Left lung (tissue), 10 donors: ENCODE measurements around the gene TIMM50. TPM values are rescaled to one million over a fixed set of nuclear protein-coding genes. Genes with fewer than 3 reads are reported as not detected.

Experiments
- ATAC-seq: fragments of 200-7000 bp; cut with Tn5 transposase; one replicate; pipeline ENCODE4 v1.9.1; 2020; ENCODE audit warnings: moderate library complexity
- DNase-seq, 4 donors: peaks; one replicate each; pipeline ENCODE4 v3.0.0-alpha.2; 2013 to 2020
- H3K27ac ChIP-seq, 2 donors: fragments of 200-600 bp; sonication (generic) in 1 of 2; one replicate each; pipeline versions ENCODE4 v1.5.0 to v1.8.0; 2020 to 2021
- H3K27me3 ChIP-seq, 2 donors: fragments of 200-600 bp; sonication (generic) in 1 of 2; one replicate each; pipeline versions ENCODE4 v1.5.0 to v1.8.0; 2020 to 2021
- H3K36me3 ChIP-seq, 2 donors: fragments of 200-600 bp; sonication (generic) in 1 of 2; one replicate each; pipeline versions ENCODE4 v1.5.0 to v1.8.0; 2020 to 2021
- H3K4me1 ChIP-seq, 2 donors: fragments of 200-600 bp; one replicate each; pipeline ENCODE4 v1.8.0; 2021
- H3K4me3 ChIP-seq, 2 donors: fragments of 200-600 bp; sonication (generic) in 1 of 2; one replicate each; pipeline versions ENCODE4 v1.5.0 to v1.8.0; 2020 to 2021; ENCODE audit warnings: mild to moderate bottlenecking in 1 of 2
- H3K9me3 ChIP-seq, 2 donors: fragments of 200-600 bp; sonication (generic) in 1 of 2; one replicate each; pipeline versions ENCODE4 v1.5.0 to v1.8.0; 2020 to 2021
- CTCF ChIP-seq, 2 donors: fragments of 200-600 bp; sonication (generic) in 1 of 2; IDR thresholded peaks; one replicate each; pipeline versions ENCODE4 v1.5.0 to v1.8.0; 2021; ENCODE audit warnings: antibody characterized with exemption in 2 of 2
- intact Hi-C, 2 donors: fragments of 100-400 bp; cut with DNase I; formaldehyde crosslinking; loops; one replicate each; pipeline versions ENCODE4 v1.11.2 to v1.14.2; 2022
- polyA plus RNA-seq, 6 donors: library from polyadenylated mRNA; unstranded; fragments of 120-200 nt; gene quantifications; one replicate each; pipeline ENCODE4 v1.2.1, GENCODE V29; 2013; ENCODE audit not compliant: insufficient read length in 6 of 6
- total RNA-seq, 2 donors: library from RNA; stranded (reverse); fragmentation: NEBNext Ultra II Directional; extraction: Animal tissue kit (Norgen Biotek cat#: 25700); gene quantifications; one replicate each; pipeline ENCODE4 v1.2.1, GENCODE V29; 2021
- donor health status: DM: no; HTN: yes; CAD: no.
- donor health status: DM: no; HTN: no; CAD: no.

The TIMM50 gene
- total and polyA plus RNA-seq, 8 donors, result 46.0 to 76.0 (median 68.4) TPM

- intact Hi-C loops, result no loop called here
- no peak for ATAC-seq
- DNase-seq, result no peak
- H3K36me3 ChIP-seq, result no peaks in the 10 kb centered on the region
- H3K27me3 ChIP-seq, result peaks cover 44 to 99% of the 10 kb centered on the region in 2 donors
- no peaks in the 10 kb centered on the region for H3K9me3 ChIP-seq
- H3K4me1 ChIP-seq, result peaks cover 0 to 8% of the 10 kb centered on the region in 2 donors
- no peak overlapping the region for H3K27ac ChIP-seq
- no peak for TF ChIP-seq CTCF (IDR thresholded peaks at IDR 0.05)
- no peak overlapping the region for H3K4me3 ChIP-seq
These were observed 28.0 kb downstream of the TIMM50 start for GRCh38 chr19:39508629-39509028.

DNA sequence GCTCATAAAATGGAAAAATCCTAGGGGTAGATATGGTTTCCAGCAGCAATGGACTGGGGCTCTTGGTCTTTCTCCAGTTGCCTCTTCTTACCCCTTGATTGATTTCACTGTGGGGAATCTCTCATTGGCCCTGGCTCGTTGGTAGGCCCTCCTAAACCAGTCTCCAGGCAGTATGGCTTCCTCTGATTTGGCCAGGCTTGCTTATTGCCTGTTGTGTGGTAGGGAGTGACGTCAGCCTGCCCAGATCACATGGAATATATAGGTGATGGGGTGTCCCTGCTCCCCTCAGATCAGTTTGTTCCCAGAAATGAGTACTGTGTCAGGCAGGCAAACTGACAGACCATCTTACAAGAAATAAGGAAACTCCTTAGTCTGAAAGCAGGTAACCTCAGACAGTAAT, 28.6 kb downstream of the TIMM50 start:
- DNase-seq (no peak), ATAC-seq (no peak)
- Histone ChIP-seq H3K4me3 (no peak overlapping the region), H3K27ac (no peak overlapping the region), H3K27me3 (peaks cover 47 to 99% of the 10 kb centered on the region in 2 donors), H3K36me3 (no peaks in the 10 kb centered on the region), H3K9me3 (no peaks in the 10 kb centered on the region), H3K4me1 (peaks cover 0 to 8% of the 10 kb centered on the region in 2 donors)
- intact Hi-C loops, result no loop called here
- no peak for TF ChIP-seq CTCF (IDR thresholded peaks at IDR 0.05)

GRCh38 chr19:39512988-39513387, 32.4 kb downstream of the TIMM50 start:
- H3K4me3 ChIP-seq, result no peak overlapping the region
- no peak overlapping the region for H3K27ac ChIP-seq
- DNase-seq (no peak), ATAC-seq (no peak)
- peaks cover 53 to 99% of the 10 kb centered on the region in 2 donors for H3K27me3 ChIP-seq
- no peaks in the 10 kb centered on the region for H3K36me3 ChIP-seq
- no peaks in the 10 kb centered on the region for H3K9me3 ChIP-seq
- no peak for TF ChIP-seq CTCF (IDR thresholded peaks at IDR 0.05)
- intact Hi-C loops, result no loop called here
- H3K4me1 ChIP-seq, result peaks cover 5 to 16% of the 10 kb centered on the region in 2 donors

DNA sequence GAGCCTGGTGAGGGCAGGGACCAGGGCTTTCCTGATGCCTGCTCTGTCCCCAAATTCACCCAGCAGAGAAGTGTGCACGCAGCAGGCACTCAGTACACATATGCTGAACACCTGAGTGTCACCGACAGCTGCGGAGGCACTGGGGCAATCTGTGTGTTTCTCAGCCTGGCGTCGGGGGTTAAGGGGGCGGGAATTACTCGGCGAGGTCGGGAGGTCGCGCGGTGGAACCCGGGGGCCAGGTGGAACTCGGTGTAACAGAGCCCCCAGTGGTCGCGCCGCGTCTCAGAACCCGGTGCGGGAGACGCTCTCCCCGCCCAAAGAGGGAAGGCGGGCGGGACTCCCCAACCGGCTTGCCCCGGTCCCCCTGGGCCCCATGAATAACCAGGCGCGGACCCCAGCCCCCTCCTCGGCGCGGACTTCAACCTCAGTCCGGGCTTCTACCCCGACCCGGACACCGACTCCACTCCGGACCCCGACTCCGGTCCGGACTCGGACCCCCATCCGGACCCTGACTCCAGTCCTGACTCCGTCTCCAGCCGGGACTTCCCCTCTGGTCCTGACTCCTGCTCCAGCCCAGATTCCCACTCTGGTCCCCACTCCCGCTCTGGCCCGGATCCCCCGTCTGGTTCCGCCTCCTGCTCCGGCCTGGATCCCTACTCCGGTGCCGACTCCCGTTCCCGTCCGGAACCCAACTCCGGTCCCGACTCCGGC, 34.4 kb downstream of the TIMM50 start, which contains the start of gene SELENOV:
TSS of gene SELENOV (plus strand) at position 300 of the 711 bp plus-strand sequence. CDS start at position 374, 74 bp downstream.
- Histone ChIP-seq H3K27me3 (peaks cover 45 to 93% of the 10 kb centered on the region in 2 donors), H3K4me1 (peaks cover 5 to 16% of the 10 kb centered on the region in 2 donors), H3K4me3 (no peak within 1 kb of the TSS), H3K36me3 (no peaks in the 10 kb centered on the region), H3K9me3 (no peaks in the 10 kb centered on the region), H3K27ac (no peak within 1 kb of the TSS)
- TF ChIP-seq CTCF (IDR thresholded peaks at IDR 0.05), result no peak
- DNase-seq (peak in 1 of 4 donors; percentile 26), ATAC-seq (peak; percentile 14)
- intact Hi-C loops, result no loop called here

- Histone ChIP-seq H3K36me3 (no peaks in the 10 kb centered on the region), H3K4me3 (no peak overlapping the region), H3K27me3 (peaks cover 45 to 86% of the 10 kb centered on the region in 2 donors), H3K27ac (no peak overlapping the region), H3K4me1 (peaks cover 5 to 16% of the 10 kb centered on the region in 2 donors), H3K9me3 (no peaks in the 10 kb centered on the region)
- ATAC-seq, result peak; percentile 21
- peak in 1 of 4 donors; percentile 80 for DNase-seq
- intact Hi-C loops, result no loop called here
- no peak for TF ChIP-seq CTCF (IDR thresholded peaks at IDR 0.05)
These were observed 35.0 kb downstream of the TIMM50 start for GRCh38 chr19:39515551-39516191.
